Fibroblast of pulmonary artery (primary cell): ENCODE data around the gene XAF1.
"Not testable (repeated sequence)": the region's sequence is repeated elsewhere in the genome, so short reads cannot be mapped to it uniquely, and the experiment has no call there.

ENCODE experiments used
- DNase-seq: peaks from one replicate; pipeline ENCODE4 v3.0.0-alpha.2; 2010; ENCODE audit warnings: low read depth
- H3K4me3 ChIP-seq: replicated peaks from 2 replicates; pipeline ENCODE4 v1.5.1; 2011; ENCODE audit warnings: low read depth, mild to moderate bottlenecking, control low read depth, low read length, moderate library complexity
- CTCF ChIP-seq: IDR thresholded peaks from 2 replicates; pipeline ENCODE4 v1.5.1; 2011; ENCODE audit warnings: mild to moderate bottlenecking, control low read depth, low read length, inconsistent platforms; ENCODE audit errors: missing control alignments

The XAF1 gene

GRCh38 chr17:6721744-6722143 is 34.1 kb upstream of the XAF1 start:
- no peak overlapping the region for H3K4me3 ChIP-seq
- no peak for DNase-seq
- no peak for TF ChIP-seq CTCF

GRCh38 chr17:6724009-6724408 is 31.8 kb upstream of the XAF1 start:
- DNase-seq, result no peak
- no peak for TF ChIP-seq CTCF

DNA sequence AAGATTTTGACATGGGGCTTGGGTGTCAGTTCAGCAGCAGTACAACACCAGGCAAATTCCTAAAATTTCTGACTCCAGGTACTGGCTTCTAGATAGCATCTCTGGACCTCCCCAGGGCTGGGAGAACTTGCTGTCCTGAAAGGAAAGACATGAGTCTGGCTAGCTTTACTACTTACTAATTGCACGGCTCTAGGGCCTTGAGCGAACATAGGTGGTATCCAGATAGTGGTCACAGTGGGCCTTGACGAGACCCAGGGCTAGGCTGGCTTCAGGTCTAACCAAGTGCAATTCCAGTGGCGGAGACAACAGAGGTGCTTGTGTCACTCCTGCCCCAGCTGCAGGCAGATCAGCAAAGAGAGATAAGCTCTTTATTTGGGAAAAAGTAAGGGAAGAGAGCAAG is 26.3 kb upstream of the XAF1 start:
- no peak for TF ChIP-seq CTCF
- no peak overlapping the region for H3K4me3 ChIP-seq
- DNase-seq, result no peak

More at GRCh38 chr17:6724009-6724408, 31.8 kb upstream of the XAF1 start:
- H3K4me3 ChIP-seq, result no peak overlapping the region

- not testable (repeated sequence) for H3K4me3 ChIP-seq
Observed at GRCh38 chr17:6746665-6747064, 9.2 kb upstream of the XAF1 start.

DNA sequence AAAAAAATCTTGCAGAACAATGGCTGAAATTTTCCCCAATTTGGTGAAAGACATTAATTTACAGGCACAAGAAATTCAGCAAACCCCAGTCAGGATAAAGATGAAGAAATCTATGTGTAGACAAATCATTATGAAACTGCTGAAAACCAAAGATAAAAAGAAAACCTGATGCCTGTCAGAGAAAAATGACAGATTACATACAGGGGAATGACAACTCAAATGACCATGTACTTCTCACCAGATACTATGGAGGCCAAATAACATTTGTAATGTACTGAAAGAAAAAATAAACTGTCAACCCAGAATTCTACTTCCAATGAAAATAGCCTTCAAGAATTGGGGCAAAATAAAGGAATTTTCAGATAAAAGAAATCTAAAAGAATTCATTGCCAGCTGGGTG is 7.2 kb upstream of the XAF1 start:
- no peak overlapping the region for H3K4me3 ChIP-seq
- TF ChIP-seq CTCF, result no peak
- no peak for DNase-seq

More at GRCh38 chr17:6746665-6747064, 9.2 kb upstream of the XAF1 start:
- DNase-seq, result not testable (repeated sequence)

- TF ChIP-seq CTCF, result peak; percentile 36
- H3K4me3 ChIP-seq, result no peak overlapping the region
- peak; percentile 53 for DNase-seq
Observed at GRCh38 chr17:6749519-6749918, 6.3 kb upstream of the XAF1 start.

GRCh38 chr17:6752068-6752909 is 3.6 kb upstream of the XAF1 start:
- TF ChIP-seq CTCF, result no peak
- DNase-seq, result peak; percentile 100
- H3K4me3 ChIP-seq, result no peak overlapping the region
